ENCODE measurements around the gene C16orf87.

Gene C16orf87

GRCh38 chr16:46774743-46775177 lies 56.2 kb downstream of the C16orf87 start:
- Histone ChIP-seq H3K27ac (replicated peaks) (no peak overlapping the region), H3K27me3 (ENCODE audit: insufficient read depth, poor library complexity, severe bottlenecking) (no peaks in the 10 kb centered on the region)

GRCh38 chr16:46772463-46772862 lies 58.5 kb downstream of the C16orf87 start:
- no peak for DNase-seq (ENCODE audit: low read depth in 1 of 2, low spot score in 1 of 2)
- H3K4me3 ChIP-seq (replicated peaks; ENCODE audit: insufficient read depth, low read length), result no peak overlapping the region
- H3K27ac ChIP-seq (replicated peaks), result no peak overlapping the region
- H3K27me3 ChIP-seq (ENCODE audit: insufficient read depth, poor library complexity, severe bottlenecking), result no peaks in the 10 kb centered on the region
- TF ChIP-seq REST (IDR thresholded peaks at IDR 0.05; ENCODE audit: insufficient replicate concordance, low read depth) (no peak), GABPA (IDR thresholded peaks at IDR 0.05; ENCODE audit: low read depth) (no peak), CTCF (IDR thresholded peaks at IDR 0.05; ENCODE audit: insufficient read depth, low read length) (no peak), POLR2AphosphoS5 (IDR thresholded peaks at IDR 0.05; ENCODE audit: low read depth) (no peak), SPI1 (IDR thresholded peaks at IDR 0.05; ENCODE audit: borderline replicate concordance, low read depth) (no peak)

More at GRCh38 chr16:46774743-46775177, 56.2 kb downstream of the C16orf87 start:
- no peak for DNase-seq (ENCODE audit: low read depth in 1 of 2, low spot score in 1 of 2)
- no peak for TF ChIP-seq CTCF (IDR thresholded peaks at IDR 0.05; ENCODE audit: insufficient read depth, low read length)
- no peak for TF ChIP-seq GABPA (IDR thresholded peaks at IDR 0.05; ENCODE audit: low read depth)
- no peak for TF ChIP-seq SPI1 (IDR thresholded peaks at IDR 0.05; ENCODE audit: borderline replicate concordance, low read depth)
- TF ChIP-seq REST (IDR thresholded peaks at IDR 0.05; ENCODE audit: insufficient replicate concordance, low read depth), result no peak
- TF ChIP-seq POLR2AphosphoS5 (IDR thresholded peaks at IDR 0.05; ENCODE audit: low read depth), result no peak
- no peak overlapping the region for H3K4me3 ChIP-seq (replicated peaks; ENCODE audit: insufficient read depth, low read length)

GRCh38 chr16:46768809-46769208 lies 62.2 kb downstream of the C16orf87 start:
- TF ChIP-seq GABPA (IDR thresholded peaks at IDR 0.05; ENCODE audit: low read depth), result no peak
- no peak for TF ChIP-seq SPI1 (IDR thresholded peaks at IDR 0.05; ENCODE audit: borderline replicate concordance, low read depth)
- no peak for TF ChIP-seq POLR2AphosphoS5 (IDR thresholded peaks at IDR 0.05; ENCODE audit: low read depth)
- TF ChIP-seq REST (IDR thresholded peaks at IDR 0.05; ENCODE audit: insufficient replicate concordance, low read depth), result no peak
- TF ChIP-seq CTCF (IDR thresholded peaks at IDR 0.05; ENCODE audit: insufficient read depth, low read length), result no peak
- H3K27ac ChIP-seq (replicated peaks), result no peak overlapping the region
- DNase-seq (ENCODE audit: low read depth in 1 of 2, low spot score in 1 of 2), result no peak
- no peaks in the 10 kb centered on the region for H3K27me3 ChIP-seq (ENCODE audit: insufficient read depth, poor library complexity, severe bottlenecking)
- no peak overlapping the region for H3K4me3 ChIP-seq (replicated peaks; ENCODE audit: insufficient read depth, low read length)

Measured in HL-60 (cell line).